ENCODE results near the gene MX2.

- TF ChIP-seq CTCF (IDR thresholded peaks at IDR 0.05): no peak
- no peak for TF ChIP-seq POLR2A (IDR thresholded peaks at IDR 0.05)
Measured at GRCh38 chr21:41342035-41342434, 19.8 kb upstream of the MX2 start.

Data from body of pancreas (tissue), 4 donors.